WI38 (cell line): ENCODE results near the gene ROGDI.

Experiments used
- H3K4me3 ChIP-seq: 2 replicates; pipeline ENCODE4 v1.5.1; 2011; ENCODE audit warnings: low read depth, mild to moderate bottlenecking, control low read depth, low read length
- TF ChIP-seq, protein P1 (sequence below): IDR thresholded peaks from 2 replicates; pipeline ENCODE4 v1.5.1; 2012; ENCODE audit warnings: low read depth, mild to moderate bottlenecking, control low read depth, low read length

The ROGDI gene

DNA sequence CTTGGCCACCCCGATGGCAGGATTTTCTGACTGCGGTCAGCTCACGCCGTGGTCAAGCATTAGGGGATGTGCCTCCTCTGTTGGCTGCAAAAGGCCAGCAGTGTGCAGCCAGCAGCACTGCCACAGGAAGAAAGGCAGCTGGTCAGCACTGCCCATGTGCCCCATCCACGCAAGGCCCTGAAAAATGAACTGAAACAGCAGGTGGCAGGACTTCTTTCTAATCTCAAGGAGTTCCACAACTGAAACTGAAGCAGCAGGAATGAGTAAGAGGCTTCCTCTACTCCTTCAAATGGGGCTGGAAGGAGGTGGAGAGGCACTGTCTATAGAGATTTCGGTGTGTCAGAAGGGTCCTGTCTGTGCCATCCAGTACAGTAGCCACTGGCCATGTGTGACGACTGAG is 38.6 kb downstream of the ROGDI start:
- H3K4me3 ChIP-seq = no peak overlapping the region
- TF ChIP-seq, protein P1, sequence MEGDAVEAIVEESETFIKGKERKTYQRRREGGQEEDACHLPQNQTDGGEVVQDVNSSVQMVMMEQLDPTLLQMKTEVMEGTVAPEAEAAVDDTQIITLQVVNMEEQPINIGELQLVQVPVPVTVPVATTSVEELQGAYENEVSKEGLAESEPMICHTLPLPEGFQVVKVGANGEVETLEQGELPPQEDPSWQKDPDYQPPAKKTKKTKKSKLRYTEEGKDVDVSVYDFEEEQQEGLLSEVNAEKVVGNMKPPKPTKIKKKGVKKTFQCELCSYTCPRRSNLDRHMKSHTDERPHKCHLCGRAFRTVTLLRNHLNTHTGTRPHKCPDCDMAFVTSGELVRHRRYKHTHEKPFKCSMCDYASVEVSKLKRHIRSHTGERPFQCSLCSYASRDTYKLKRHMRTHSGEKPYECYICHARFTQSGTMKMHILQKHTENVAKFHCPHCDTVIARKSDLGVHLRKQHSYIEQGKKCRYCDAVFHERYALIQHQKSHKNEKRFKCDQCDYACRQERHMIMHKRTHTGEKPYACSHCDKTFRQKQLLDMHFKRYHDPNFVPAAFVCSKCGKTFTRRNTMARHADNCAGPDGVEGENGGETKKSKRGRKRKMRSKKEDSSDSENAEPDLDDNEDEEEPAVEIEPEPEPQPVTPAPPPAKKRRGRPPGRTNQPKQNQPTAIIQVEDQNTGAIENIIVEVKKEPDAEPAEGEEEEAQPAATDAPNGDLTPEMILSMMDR = no peak

DNA sequence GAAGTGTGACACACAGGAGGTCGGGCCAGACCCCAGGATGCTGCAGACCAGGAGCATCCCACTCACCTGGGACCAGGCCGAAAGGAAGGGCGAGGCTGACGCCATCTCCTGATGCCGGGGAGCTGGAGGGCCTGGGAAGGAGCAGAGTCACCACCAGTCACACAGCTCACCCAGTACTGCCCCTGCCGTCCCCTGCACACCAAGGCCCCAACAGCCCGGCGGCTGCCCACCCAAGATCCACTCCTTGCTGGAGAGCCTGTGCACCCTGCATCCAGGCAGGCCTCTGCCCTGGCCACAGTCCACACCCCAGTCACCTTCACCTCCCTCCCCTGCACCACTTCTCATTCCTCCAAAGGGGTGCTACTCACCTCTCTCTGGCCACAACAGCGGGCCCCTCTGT is 40.2 kb downstream of the ROGDI start:
- TF ChIP-seq, protein P1 = no peak
- H3K4me3 ChIP-seq = no peak overlapping the region

DNA sequence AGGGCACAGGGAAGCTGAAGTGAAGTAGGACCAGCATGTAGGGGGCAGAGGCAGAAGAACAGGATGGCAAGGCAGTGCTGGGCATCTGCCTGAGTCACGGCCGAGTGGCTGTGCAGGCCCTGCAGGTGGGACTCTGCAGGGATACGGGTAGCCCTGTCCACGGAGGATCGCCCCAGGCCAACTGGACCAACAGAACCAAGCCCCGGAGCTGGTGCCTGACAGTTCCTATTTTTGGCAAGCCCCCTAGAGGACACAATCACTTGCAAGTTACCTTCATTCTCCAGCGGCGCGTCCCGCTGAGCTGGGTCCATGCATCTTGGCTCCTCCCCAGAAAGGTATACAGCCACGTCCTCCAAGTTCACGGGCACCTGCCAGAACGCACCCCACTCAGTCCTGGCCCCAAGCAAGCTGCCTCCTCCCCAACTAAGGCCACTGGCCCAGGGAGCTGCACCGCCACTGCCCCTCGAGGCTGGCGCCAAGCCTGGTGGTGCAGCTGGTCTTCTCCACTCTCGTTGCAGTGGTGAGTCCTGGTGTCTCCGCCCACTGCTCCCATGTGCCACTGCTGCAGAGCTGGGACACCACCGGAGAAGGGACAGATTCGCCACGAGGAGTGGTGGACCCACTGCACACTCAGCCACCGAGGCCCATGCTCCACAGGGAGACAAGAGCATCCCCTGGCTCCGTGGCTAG is 42.1 kb downstream of the ROGDI start:
- no peak overlapping the region for H3K4me3 ChIP-seq
- TF ChIP-seq, protein P1 = no peak

DNA sequence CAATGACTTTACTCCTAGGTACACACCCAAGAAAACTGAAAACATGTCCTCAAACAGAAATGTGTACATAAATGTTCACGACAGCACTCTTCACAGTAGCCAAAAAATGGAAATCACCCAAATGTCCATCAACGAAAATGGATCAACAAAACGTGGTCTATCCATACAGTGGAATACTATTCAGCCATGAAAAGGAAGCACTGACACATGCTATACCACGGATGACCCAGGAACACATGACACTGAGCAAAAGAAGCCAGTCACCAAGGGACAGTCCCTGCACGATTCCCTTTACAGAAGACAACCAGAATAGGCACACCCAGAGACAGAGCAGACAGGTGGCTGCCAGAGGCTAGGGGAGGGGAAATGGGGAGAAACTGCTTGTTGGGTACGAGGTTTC is 46.7 kb downstream of the ROGDI start:
- no peak overlapping the region for H3K4me3 ChIP-seq
- TF ChIP-seq, protein P1 = no peak

DNA sequence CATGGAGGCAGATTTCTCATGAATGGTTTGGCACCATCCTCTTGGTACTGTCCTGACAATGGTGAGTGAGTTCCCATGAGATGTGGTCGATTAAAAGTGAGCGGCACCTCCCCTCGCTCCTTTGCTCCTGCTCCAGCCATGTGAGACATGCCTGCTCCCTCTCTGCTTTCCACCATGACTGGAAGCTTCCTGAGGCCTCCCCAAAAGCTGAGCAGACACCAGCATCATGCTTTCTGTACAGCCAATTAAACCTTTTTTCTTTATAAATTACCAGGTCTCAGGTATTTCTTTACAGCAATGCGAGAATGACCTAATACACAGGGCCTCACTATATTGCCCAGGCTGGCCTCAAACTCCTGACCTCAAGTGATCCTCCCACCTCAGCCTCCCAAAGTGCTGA is 47.6 kb downstream of the ROGDI start:
- TF ChIP-seq, protein P1 = no peak
- no peak overlapping the region for H3K4me3 ChIP-seq

DNA sequence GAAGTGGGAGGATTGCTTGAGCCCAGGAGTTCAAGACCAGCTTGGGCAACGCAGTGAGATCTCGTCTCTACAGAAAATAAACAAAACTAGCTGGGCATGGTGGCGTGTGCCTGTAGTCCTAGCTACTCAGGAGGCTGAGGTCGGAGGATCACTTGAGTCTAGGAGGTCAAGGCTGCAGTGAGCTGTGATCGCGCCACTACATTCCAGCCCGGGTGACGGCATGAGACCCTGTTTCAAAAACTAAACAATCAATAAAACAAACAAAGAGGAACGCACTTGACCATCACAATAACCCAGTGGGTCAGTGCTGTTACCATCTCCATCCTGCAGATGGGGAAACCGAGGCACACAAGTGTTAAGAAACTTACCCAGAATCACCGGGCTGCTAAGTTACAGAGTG is 49.2 kb downstream of the ROGDI start:
- TF ChIP-seq, protein P1 = no peak
- H3K4me3 ChIP-seq = no peak overlapping the region

DNA sequence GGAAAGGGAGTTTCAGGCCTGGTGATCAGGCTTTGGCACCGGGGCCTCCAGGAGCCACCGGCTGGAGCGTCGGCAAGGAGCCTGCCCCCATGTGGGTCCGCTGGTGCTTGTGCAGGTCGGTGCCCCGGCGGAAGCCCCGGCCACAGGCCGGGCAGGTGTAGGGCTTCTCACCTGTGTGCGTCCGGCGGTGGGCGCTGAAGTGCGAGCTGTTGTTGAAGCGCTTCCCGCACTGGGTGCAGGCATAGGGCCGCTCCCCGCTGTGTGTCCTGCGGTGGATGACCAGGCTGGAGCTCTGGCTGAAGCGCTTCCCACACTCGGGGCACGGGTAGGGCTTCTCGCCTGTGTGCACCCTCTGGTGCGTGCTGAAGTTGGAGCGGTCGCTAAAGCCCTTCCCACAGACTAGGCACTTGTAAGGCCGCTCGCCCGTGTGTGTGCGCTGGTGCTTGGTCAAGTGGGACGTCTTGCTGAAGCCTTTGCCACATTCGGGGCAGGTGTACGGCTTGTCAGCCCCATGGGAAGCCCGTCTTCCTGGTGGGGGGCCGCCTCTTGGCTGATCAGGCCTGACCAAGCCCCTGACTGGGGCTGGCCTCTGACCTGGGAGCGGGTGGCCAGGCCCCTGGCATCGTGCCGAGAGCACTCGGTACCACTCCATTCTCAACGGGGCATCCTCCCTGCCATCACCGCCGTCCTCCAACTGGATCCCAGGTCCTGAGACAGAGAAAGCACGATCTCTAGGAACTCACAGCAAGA is 49.9 kb downstream of the ROGDI start:
- no peak overlapping the region for H3K4me3 ChIP-seq
- TF ChIP-seq, protein P1 = no peak
